Right forelimb (tissue), 1 donor: ENCODE results near the gene CETN2.
"Not testable (repeated sequence)": the region's sequence is repeated elsewhere in the genome, so short reads cannot be mapped to it uniquely, and the experiment has no call there.

Experiments
- DNase-seq: peaks from one replicate; pipeline ENCODE4 v3.0.0-alpha.2; 2018

The CETN2 gene

DNA sequence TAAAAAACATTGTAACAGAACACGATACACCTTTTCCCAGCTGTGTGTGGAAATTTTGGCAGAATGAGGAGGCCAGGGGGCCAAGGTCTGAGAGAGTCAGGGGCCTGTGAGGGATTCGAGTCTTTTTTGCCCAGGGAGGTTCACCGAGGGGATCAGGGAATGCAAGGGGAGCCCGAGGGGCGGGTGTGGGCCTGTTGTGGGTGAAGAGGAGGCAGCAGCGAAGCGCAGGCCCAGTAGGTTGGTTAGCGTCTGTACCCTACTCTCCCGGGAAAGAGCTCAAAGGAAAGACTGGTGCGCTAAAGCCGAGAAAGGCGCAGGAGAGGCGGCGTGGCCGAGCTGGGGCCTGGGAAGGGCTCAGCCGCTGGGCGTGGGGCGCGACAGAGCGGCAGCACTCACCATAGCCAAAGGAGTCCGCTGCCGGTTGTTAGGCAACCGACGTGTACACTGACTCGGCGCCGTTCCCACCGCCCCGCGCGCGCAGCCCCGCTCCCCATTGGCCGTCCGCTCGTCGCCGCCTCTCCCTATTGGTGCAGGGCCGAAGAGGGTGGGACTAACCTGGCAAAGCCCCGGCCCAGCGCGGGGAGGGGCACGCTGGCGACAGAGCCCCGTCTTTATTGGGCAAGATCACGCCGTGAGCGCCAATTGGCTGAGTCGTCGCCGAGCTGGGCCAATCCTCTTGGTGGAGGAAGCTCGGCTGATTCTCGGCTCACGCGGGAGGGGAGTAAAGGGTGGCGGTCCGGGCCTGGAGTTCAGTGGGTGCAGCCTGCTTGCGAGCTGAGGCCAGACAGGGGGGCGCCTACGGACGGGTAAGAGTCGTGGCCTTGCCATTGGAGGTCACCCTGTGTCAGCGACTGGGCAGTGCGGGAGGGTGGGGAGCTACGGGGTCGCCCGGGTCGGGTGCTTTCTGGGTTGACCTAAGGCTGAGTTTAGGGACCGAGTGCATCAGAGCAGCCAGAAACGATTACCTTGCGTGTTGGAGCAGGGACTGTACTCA, at the start of gene CETN2, which contains the start of gene NSDHL:
Gene CETN2, minus strand, starts transcription at position 446 of the 994 bp plus-strand sequence. Its CDS starts 47 bp downstream, at position 399.
Gene NSDHL, plus strand, starts transcription at position 752 of the 994 bp plus-strand sequence. CDS start 15,262 bp downstream, outside the sequence.
- peak; percentile 96 for DNase-seq

DNA sequence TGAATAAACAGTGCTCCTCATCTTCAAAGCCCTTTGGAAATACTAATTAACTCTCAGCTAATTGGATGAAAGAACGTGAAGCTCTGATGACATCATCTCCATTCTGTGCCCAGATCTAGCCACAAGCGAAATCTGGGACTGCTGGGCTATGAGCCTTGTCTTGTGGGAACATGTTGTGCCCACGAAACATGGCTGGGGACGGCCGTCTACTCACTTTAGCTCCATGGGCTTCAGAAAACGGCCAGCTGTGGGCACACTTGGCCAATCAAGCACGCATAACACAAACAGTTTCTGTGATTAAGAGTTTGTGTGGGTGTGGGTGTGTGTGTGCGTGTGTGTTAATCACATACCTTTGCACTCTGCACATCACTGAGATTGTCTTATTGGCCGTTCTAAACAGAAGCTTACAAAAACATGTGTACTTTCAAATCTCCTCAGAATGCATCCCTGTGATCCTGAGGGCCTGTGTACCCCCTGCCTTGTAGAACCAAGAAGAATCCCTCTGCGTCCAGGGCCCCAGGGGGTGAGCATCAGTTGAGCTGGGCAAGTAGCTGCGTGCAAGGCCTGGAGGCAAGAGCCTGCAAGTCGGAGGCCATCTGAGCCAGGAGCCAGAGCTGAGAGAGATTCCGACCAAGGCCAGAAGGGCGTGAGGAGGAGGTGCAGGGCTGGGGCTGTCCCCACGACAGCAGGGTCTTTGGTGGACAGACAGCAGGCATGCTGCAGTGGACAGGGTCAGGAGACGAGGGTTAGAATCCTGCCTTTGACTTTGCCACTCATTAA, 48.6 kb upstream of the CETN2 start:
- no peak for DNase-seq

- DNase-seq: no peak
Observed at GRCh38 chrX:152876931-152877840, 46.6 kb upstream of the CETN2 start.

GRCh38 chrX:152873361-152873760, 42.8 kb upstream of the CETN2 start:
- DNase-seq: no peak

DNA sequence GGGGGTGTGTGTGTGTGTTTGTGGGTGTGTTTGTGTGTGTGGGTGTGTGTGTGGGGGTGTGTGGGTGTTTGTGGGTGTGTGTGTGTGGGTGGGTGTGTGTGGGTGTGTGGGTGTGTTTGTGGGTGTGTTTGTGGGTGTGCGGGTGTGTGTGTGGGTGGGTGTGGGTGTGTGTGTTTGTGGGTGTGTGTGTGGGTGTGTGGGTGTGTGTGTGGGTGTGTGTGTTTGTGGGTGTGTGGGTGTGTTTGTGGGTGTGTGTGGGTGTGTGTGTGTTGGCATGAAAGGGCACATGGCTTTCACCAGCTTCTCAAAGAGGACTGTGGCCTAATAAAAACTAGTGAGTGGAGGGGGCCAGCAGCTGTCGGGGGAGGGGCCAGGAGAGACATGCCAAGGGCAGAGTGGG, 42.0 kb upstream of the CETN2 start:
- no peak for DNase-seq

DNA sequence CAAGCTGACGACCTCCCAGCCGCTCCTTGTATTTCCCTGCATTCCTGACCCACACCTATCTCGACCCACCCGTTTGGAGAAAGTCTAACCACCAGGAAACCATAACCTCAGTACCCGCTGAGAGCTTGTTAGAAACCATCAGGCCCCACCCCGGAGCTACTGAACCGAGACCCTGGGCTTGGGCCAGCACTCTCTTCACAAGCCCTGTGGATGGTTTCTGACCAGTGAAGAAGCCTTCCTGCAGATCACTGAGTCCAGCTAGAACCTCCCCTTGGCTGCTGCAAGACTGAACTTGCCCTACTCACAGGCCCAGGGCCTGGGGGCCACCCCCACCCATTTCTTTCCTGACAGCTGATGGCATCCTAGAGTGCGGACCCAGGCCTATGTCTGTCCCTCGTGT, 40.7 kb upstream of the CETN2 start:
- no peak for DNase-seq

GRCh38 chrX:152869972-152870371, 39.4 kb upstream of the CETN2 start:
- DNase-seq: no peak

GRCh38 chrX:152866386-152866785, 35.8 kb upstream of the CETN2 start:
- DNase-seq: no peak

DNA sequence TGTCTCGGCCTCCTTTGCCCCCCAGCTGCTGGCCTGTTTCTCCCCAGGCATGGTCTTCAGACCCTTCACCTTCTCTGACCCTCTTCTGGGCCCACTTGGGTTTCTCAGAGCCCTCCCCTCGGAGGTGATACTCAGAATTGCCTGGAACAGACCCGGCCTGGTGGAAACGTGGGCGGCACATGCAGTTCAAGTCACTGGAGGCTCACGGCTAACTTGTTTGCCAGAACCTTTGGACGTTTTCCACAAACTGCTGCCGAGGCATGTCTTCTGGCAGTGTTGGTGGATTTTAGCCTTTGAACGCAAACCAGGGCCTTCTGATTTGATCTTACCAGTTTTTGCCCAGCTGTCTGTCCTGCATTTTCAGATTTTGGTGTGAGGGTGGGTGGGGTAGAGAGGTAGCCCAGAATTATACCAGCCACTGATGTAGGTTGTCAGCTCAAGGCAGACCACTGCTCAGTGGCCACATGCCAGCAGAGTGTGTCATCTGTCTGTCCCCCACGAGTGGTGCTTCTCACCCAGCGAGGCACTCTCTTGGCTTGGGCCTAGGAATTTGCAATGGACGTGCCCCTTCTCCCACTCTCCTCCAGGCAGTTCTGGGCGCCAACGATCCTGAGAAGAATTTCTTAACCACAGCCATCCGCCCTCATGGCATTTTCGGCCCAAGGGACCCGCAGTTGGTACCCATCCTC, 34.8 kb upstream of the CETN2 start:
- no peak for DNase-seq

DNA sequence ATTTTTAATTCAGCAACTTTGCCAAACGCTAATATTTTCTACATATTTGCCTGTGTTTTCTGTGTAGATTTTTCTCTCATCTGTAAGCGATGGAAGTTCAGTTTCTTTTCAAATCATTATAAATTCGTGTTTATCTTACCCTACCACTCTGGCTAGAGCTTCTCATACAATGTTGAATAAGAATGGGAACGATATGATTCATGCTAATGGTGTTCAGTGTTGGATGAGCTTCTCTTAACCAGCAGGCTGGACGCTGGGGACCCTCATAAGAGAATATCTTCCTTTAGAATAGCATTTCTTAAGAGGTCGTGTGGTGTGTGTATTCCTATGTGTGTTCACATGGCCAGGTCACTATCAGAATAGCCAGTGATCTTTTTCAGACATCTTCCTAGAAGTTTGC, 31.3 kb upstream of the CETN2 start:
- DNase-seq: no peak

GRCh38 chrX:152861116-152861515, 30.6 kb upstream of the CETN2 start:
- DNase-seq: no peak

DNA sequence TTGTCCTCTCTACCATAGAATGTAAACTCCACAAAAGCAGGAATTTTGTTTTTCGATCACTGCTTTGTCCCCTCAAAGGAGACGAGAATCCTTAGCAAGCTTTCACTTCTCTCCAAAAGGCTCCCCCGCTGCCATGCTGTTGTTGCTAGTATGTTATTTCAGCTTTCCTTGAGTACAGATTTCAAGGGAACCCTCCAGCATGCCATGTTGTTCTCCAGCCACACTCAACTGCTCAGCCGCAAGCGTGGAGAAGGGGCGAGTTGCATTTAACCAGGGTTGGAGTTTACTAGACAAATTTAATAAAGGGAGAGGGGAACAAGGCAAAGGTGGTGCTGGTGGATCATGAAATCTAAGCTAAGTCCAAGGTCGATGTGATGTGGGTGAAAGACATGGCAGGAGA, 23.4 kb upstream of the CETN2 start:
- no peak for DNase-seq

DNA sequence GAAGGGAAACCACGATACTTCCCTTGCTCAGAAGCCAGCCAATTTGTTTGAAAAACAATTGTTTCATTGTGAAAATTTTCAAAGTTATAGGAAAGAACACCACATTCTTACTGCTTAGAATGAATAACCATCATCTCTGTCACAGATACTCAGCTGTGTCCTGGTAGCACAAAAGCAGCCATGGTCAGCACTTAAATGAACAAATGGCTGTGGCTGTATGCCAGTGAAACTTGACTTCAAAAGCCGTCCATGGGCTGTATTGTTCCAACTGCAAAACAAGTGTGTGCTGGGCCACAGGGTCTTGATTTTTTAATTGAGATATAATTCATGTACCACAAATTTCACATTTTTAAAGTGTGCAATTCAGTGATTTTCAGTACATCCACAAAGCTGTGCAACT, 19.9 kb upstream of the CETN2 start:
- no peak for DNase-seq

- DNase-seq: no peak
Observed at GRCh38 chrX:152847281-152847680, 16.7 kb upstream of the CETN2 start.

DNA sequence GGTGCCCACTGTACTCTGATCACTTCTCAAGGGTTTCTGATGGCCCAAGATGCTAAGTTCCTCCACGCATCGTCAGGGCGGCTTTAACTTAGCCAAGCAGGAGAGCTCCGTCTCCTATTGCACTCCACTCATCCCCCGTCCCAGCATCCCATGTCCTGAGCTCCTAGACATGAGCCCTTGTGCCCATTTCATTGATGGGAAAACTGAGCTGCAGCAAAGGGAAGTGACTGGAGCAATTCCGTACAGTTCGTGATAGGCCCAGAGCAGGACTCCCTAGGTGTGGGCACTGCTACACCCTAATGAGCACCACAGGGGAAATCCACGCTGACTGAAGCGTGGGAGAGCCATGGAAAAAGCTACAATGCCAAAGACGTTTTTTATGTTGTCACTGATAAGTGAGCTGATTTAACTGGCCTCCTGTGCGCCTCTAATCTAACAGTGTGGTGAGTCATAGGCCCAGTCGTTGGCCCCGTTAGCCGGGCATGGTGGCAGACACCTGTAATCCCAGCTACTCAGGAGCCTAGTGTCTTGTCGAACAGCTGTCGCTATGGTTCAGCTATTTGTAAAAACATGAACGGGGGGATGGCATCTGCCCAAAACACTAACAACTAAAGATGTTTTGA, 15.2 kb upstream of the CETN2 start:
- no peak for DNase-seq

GRCh38 chrX:152844256-152844655, 13.7 kb upstream of the CETN2 start:
- no peak for DNase-seq

GRCh38 chrX:152843852-152844251, 13.3 kb upstream of the CETN2 start:
- no peak for DNase-seq

DNA sequence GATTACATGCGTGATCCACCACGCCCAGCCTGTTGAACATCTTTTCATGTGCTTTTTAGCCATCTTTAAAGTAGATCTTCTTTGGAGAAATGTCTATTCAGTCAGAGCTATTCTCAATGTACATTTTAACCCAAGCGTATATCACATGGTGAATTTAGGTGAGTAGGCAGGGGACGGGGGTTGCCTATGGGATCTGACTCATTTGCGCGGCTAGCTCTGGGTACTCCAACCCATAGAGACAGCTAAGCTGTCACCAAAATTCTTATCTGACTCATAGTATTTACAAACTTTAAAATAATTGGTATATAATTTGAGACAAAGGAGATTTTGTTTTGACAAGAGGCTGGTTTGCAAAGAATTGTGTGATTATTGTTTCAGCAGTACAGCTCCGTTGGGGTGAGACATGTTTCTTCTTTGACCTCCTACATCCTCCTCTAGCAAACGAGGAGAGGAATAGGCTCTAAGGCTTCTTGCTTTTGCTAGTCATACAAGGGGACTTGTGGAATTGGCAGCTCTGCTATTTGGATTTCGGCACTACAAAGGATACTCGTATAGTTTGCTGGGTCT, 12.3 kb upstream of the CETN2 start:
- DNase-seq: no peak

DNA sequence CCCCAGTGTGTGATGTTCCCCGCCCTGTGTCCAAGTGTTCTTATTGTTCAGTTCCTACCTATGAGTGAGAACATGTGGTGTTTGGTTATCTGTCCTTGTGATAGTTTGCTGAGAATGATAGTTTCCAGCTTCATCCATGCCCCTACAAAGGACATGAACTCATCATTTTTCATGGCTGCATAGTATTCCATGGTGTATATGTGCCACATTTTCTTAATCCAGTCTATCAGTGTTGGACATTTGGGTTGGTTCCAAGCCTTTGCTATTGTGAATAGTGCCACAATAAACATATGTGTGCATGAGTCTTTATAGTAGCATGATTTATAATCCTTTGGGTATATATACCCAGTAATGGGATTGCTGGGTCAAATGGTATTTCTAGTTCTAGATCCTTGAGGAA, 4.9 kb upstream of the CETN2 start:
- DNase-seq: not testable (repeated sequence)

DNA sequence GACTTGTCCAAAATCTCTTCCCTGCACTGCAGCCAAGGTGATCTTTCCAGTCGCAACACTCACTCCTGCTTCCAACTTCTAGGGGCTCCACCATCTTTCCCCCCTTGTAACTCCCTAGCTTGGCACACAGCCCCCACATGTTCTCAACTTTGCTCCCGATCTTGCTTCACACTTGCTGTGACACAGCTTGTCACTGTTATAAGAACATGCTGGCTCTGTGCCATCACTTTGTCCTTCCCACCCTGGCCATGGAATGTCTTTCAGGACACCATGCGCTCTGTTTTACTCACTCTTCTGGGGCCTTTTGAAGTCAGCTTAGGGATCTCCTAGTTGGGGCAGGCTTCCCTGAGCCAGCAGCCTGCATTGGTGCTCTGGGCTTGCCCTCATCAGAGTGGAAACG, 2.8 kb upstream of the CETN2 start:
- no peak for DNase-seq

DNA sequence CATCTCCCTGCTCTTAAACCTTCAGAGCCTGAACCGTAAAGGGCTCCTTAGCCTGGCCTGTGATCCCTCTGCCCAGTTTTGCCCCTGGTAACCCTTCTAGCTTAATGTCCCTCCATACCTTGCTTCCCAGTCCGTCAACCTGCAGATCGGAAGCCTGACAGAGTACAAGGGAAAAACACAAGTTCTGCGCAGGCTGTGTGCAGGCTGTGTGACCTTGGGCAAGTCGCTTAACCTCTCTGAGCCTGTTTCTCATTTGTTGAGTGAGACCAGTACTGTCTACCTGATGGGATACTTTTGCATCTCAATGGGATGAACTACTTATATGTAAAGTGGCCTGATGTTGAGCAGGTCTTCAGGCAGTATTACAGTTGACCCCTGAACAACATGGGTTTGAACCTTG, 2.0 kb upstream of the CETN2 start:
- DNase-seq: no peak
